Psoas muscle (tissue), 8 donors: ENCODE results near the gene SH2D1B. TPM values are rescaled to one million over a fixed set of nuclear protein-coding genes. Genes with fewer than 3 reads are reported as not detected.

ENCODE experiments used
- ATAC-seq, 4 donors: fragments of 200-7000 bp; cut with Tn5 transposase; one replicate each; pipeline ENCODE4 v1.9.1; 2020; ENCODE audit warnings: moderate library complexity in 3 of 4, mild to moderate bottlenecking in 2 of 4
- DNase-seq, 2 donors: peaks; one replicate each; pipeline ENCODE4 v3.0.0-alpha.2; 2020
- H3K27ac ChIP-seq: fragments of 200-600 bp; one replicate; pipeline ENCODE4 v1.8.0; 2022
- H3K27me3 ChIP-seq, 3 donors: fragments of 200-600 bp in 1 of 3; one replicate each; pipeline versions ENCODE4 v1.6.1 to v1.8.0; 2013 to 2022; ENCODE audit warnings: low read length in 2 of 3, mild to moderate bottlenecking in 2 of 3, moderate library complexity in 1 of 3; ENCODE audit not compliant: insufficient read depth in 3 of 3
- H3K36me3 ChIP-seq, 2 donors: fragments of 200-600 bp in 1 of 2; one replicate each; pipeline versions ENCODE4 v1.6.1 to v1.8.0; 2013 to 2022; ENCODE audit warnings: low read depth in 1 of 2, mild to moderate bottlenecking in 1 of 2, moderate library complexity in 1 of 2; ENCODE audit not compliant: insufficient read depth in 1 of 2
- H3K4me1 ChIP-seq: fragments of 200-600 bp; one replicate; pipeline ENCODE4 v1.8.0; 2022
- H3K4me3 ChIP-seq: fragments of 200-600 bp; one replicate; pipeline ENCODE4 v1.8.0; 2022; ENCODE audit warnings: mild to moderate bottlenecking
- H3K9me3 ChIP-seq: fragments of 200-600 bp; one replicate; pipeline ENCODE4 v1.8.0; 2022
- CTCF ChIP-seq: fragments of 200-600 bp; IDR thresholded peaks from one replicate; pipeline ENCODE4 v1.8.0; 2022; ENCODE audit warnings: antibody characterized with exemption
- WGBS, 3 donors: extraction: QIAGEN DNeasy Blood & Tissue Kit; methylation state at CpG; one replicate each; pipeline versions ENCODE4 v1.1.6 to v1.1.7; 2013; 5-methylcytosine and 5-hydroxymethylcytosine counted together
- intact Hi-C, 2 donors: fragments of 100-400 bp; cut with DNase I; formaldehyde crosslinking; loops; one replicate each; pipeline versions ENCODE4 v1.11.0 to v1.14.2; 2022
- polyA plus RNA-seq, 3 donors: library from polyadenylated mRNA; stranded (reverse); fragments of 200-250 nt; gene quantifications; one replicate each; pipeline ENCODE4 v1.2.3, GENCODE V29; 2013
- total RNA-seq, 4 donors: library from RNA; stranded (reverse); fragmentation: NEBNext Ultra II Directional in 2 of 4; extraction: Animal tissue kit (Norgen Biotek cat#: 25700) in 2 of 4; gene quantifications; one replicate each; pipeline versions ENCODE4 v1.2.1 to v1.2.4, GENCODE V29; 2021 to 2023
- donor health status: healthy with polysubstance abuse.
- donor health status: DM: no; HTN: no; CAD: no; lungs with moderate emphysema.
- donor health status: Bipolar disorder and iron deficiency.
- donor health status: healthy.
- donor health status: DM: yes; HTN: yes; CAD: no.
- donor health status: DM: no; HTN: no; CAD: no.
- donor health status: DM: no; HTN: no; CAD: no.
- donor health status: DM: yes; HTN: yes; CAD: no.

Gene SH2D1B
- total and polyA plus RNA-seq, 7 donors = 0.12 to 4.0 (median 1.2) TPM

DNA sequence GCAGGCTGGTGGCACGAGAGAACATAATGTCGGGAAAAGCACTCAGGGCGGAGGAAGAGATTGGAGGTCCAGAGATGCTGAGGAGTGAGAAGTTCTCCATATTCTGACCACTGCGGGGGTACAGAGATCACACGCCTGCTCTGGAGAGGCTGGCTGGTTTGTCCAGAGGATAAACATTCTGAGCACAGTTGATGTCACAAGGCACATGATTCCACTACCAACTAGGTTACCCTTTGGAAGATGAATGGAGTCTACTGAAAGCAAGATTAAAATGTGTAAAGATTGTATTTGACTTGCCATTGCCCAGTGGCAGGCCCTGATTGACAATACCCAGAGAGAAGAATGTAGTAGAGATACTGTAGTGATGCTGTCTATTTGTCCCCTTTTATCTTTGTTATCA is 35.2 kb downstream of the SH2D1B start, which contains the start of gene SPATA46:
Gene SPATA46, minus strand, starts transcription at position 164 of the 400 bp plus-strand sequence. Its CDS starts 64 bp downstream, at position 100.
- ATAC-seq (no peak), DNase-seq (no peak)
- 90 to 96% (median 90%) methylated on average over 5 of the region's 5 CpGs for WGBS, 3 donors
- no peak for TF ChIP-seq CTCF
- Histone ChIP-seq H3K4me1 (no peaks in the 10 kb centered on the region), H3K36me3 (no peaks in the 10 kb centered on the region), H3K27ac (no peak within 1 kb of the TSS), H3K27me3 (no peaks in the 10 kb centered on the region), H3K9me3 (no peaks in the 10 kb centered on the region), H3K4me3 (no peak within 1 kb of the TSS)
- intact Hi-C loops = no loop called here

- Histone ChIP-seq H3K36me3 (no peaks in the 10 kb centered on the region), H3K27ac (no peak overlapping the region), H3K9me3 (no peaks in the 10 kb centered on the region), H3K27me3 (no peaks in the 10 kb centered on the region), H3K4me1 (no peaks in the 10 kb centered on the region), H3K4me3 (no peak overlapping the region)
- TF ChIP-seq CTCF = no peak
- ATAC-seq = no peak
- 83 to 87% (median 85%) methylated on average over 8 of the region's 8 CpGs for WGBS, 3 donors
- no peak for DNase-seq
- intact Hi-C loops = no loop called here
These were observed 36.5 kb downstream of the SH2D1B start for GRCh38 chr1:162375463-162375862.

DNA sequence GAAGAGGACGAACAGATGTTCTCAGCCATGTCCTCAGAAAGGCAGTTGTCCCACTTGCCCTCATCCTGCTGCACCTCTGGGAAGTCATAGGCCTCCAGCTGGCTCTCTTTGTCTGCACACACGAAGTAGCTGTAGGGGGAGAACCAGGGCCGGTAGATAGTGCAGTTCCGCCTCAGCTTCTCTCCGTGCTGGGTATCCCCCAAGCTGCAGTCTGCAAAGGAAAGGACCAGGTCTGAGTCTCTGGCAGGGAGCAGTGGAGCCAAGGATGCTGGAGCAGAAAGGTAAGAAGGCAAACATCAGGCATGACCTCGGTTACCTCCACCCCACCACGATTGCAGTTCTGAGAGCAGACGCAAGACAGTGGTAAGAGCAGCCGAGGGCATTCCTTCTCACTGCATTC is 37.5 kb downstream of the SH2D1B start:
- no peaks in the 10 kb centered on the region for H3K36me3 ChIP-seq
- H3K4me1 ChIP-seq = no peaks in the 10 kb centered on the region
- H3K27ac ChIP-seq = no peak overlapping the region
- ATAC-seq = no peak
- DNase-seq = no peak
- intact Hi-C loops = no loop called here
- TF ChIP-seq CTCF = no peak
- no peaks in the 10 kb centered on the region for H3K9me3 ChIP-seq
- no peak overlapping the region for H3K4me3 ChIP-seq
- no peaks in the 10 kb centered on the region for H3K27me3 ChIP-seq
- 78 to 85% (median 81%) methylated on average over 9 of the region's 9 CpGs for WGBS, 3 donors

DNA sequence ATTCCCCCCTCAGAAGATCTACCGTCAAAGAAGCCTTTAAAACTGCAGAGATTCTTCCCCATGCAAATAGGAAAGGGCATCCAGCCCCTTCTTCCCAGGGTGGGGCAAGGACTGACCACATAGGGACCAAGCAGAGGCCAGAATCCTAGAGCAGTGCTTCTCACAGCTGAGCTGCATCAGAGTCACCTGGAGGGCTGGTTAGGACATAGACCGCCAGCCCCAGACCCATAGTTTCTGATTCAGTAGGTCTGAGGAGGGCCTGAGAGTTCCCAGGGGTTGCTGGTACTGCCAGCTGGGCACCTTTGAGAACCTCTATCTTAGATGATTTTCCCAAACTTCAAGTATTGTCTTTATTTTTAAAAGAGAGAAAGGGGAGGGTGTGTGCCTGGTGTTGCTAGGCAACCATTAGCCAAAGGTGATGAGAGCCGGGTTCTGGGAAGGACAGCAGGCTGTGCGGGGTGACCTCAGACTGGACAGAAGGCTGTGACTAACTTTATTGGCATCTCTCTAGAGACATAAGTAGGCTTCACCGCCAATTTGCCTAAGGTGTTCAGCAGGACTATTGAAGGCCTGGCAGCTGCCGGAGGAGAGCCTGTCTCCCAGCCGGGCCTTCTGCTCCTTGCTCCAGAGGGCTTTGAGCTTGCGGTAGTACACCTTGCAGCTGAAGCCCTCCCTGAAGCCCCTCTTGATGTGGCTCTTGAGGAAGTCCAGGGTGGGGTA is 38.2 kb downstream of the SH2D1B start:
- ATAC-seq (no peak), DNase-seq (no peak)
- Histone ChIP-seq H3K4me1 (no peaks in the 10 kb centered on the region), H3K27ac (no peak overlapping the region), H3K4me3 (no peak overlapping the region), H3K36me3 (no peaks in the 10 kb centered on the region), H3K27me3 (no peaks in the 10 kb centered on the region), H3K9me3 (no peaks in the 10 kb centered on the region)
- 77 to 88% (median 87%) methylated on average over 8 of the region's 8 CpGs for WGBS, 3 donors
- intact Hi-C loops = no loop called here
- no peak for TF ChIP-seq CTCF

DNA sequence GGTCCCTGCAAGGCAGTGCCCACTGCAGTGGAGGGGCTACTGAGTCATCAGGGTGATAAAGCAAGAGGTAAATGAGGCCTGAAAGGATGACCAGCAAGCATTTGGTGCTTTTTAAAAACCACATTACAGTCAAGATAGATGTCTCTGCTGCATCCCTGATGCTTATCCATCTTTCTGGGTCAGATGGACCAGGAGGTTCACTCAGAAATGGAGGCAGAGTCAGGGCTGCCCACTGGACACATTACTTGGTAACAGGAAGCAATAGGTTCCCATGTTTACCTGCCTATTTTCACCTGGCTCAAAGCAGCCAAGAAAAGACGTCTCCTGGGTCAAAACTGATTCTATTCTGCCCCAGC is 38.9 kb downstream of the SH2D1B start:
- no peak for DNase-seq
- WGBS, 3 donors = 81 to 93% (median 82%) methylated on average over 1 of the region's 1 CpG
- no peak for ATAC-seq
- H3K9me3 ChIP-seq = no peaks in the 10 kb centered on the region
- intact Hi-C loops = no loop called here
- no peaks in the 10 kb centered on the region for H3K4me1 ChIP-seq
- no peak for TF ChIP-seq CTCF
- H3K4me3 ChIP-seq = no peak overlapping the region
- no peak overlapping the region for H3K27ac ChIP-seq
- no peaks in the 10 kb centered on the region for H3K36me3 ChIP-seq
- no peaks in the 10 kb centered on the region for H3K27me3 ChIP-seq
